Brain pericyte (primary cell): ENCODE results near the gene ZNF304.
"Not testable (repeated sequence)": the region's sequence is repeated elsewhere in the genome, so short reads cannot be mapped to it uniquely, and the experiment has no call there.

Experiments
- DNase-seq: peaks from one replicate; pipeline ENCODE4 v3.0.0-alpha.2; 2012; ENCODE audit warnings: low read depth, low spot score

ZNF304 gene

DNA sequence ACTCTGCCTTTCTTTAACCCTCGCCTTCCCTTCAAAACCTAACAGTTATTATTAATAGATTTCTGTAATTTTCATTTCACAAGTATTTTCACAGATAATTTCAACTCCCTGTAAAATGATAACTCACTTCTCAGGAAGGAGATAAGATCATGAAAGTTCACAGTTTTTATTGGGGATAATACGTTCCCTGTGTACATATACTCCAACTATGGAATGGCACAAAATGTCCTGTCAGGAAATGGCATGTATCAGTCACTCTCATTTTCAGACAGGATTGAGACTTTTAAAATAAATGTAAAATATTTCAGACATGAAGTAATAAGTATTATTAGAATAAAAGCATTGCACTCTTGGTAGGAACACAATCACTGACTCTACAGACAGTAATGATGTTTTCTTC is 11.3 kb downstream of the ZNF304 start:
- DNase-seq = no peak

DNA sequence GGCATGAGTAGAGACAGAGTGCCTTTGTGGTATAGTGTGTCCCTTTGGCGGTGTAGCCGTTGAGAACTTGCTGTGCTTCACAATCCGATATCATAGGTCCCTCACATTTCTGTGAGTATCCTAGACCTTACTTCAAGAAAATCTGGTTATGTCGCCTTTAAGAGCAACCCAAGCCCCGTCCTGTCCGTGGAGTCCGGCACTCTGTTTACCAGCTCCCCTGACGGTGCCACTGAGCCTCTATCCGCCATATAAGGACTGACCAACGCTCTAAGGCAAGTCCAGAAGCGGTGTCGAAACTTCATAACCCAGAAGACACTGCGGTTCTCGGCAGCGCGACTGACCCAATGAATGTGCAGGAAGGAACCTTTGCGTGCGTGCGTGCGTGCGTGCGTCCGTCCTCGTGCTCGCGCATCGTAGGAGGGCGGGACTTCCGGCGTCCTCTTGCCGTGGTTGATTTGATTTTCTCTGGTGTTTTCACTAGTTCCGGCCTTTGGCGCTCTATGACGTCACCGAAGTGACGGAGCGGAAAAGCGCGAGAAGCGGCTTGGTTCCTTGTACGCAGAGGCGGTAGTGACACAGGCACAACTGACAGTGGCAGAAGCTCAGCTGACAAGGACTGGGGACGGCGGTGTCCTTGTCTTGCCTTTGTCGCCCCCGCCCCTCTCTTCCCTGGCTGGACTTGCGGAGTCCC is 12.1 kb downstream of the ZNF304 start, which contains the start of the genes TRAPPC2B and ZNF547:
TRAPPC2B (plus strand) TSS at position 555 of the 691 bp plus-strand sequence. CDS start 1,283 bp downstream, outside the sequence.
ZNF547 (plus strand) TSS at position 555 of the 691 bp plus-strand sequence. CDS start 5,005 bp downstream, outside the sequence.
- peak; percentile 99 for DNase-seq

DNA sequence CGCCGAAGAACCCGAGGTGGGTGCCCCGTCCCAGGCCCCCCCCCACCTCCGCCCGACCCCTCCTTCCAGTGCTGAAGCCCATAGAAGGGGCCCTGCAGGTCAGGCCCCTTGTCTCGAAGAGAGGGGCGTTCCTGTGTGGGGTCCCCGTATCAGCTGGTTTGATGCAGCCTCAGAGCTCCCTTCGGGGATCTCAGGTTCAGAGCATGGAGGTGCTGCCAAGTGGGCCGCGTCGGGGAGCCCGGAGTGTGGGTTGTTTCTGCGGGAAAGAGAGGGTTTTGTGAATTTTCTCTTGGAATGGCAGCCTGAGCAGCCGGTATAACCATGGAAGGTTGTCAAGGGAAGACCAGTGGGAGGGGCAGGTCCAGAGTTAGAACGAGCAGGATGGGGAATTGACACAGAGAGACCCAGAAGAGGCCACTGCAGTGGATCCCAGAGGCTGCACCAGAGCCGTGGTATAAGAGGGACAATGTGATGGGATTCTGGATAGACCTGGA is 12.7 kb downstream of the ZNF304 start:
- DNase-seq = no peak

DNA sequence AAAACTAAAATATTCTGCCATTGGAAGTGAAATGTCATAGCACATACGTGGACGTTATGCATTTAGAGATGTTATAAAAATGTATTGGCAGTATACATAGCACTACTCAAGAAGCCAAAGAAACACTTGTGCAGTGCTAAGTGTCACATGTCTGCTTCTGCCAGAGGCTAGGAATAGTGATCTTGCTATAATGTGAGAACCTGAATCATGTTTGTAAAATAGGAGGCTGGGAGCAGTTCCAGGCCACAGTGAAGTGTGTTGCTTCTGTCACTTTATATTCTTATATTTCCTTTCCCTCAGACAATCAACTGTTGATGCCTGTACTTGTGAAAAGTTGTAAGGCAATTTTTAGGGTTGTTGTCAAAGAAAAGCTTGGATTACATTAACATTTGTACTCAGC is 15.7 kb downstream of the ZNF304 start:
- no peak for DNase-seq

DNA sequence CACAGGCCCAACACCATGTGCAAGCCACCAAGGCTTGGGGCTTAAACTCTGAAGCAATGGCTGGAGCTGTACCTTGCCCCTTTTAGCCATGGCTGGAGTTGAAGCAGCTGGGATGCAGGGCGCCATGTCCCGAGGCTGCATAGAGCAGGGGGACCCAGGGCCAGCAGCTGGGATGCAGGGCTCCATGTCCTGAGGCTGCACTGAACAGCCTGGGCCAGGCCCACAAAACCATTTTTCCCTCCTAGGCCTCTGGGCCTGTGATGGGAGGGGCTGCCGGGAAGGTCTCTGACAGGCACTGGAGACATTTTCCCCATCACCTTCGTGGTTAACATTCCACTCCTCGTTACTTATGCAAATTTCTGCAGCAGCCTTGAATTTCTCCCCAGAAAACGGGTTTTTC is 23.1 kb downstream of the ZNF304 start:
- DNase-seq = no peak

DNA sequence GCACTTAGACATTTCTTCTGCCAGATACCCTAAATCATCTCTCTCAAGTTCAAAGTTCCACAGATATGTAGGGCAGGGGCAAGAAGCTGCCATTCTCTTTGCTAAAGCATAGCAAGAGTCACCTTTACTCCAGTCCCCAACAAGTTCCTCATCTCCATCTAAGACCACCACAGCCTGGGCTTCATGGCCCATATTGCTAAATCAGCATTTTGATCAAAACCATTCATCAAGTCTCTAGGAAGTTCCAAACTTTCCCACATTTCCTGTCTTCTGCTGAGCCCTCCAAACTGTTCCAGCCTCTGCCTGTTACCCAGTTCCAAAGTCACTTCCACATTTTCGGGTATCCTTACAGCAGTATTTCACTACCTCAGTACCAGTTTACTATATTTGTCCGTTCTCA is 23.6 kb downstream of the ZNF304 start:
- not testable (repeated sequence) for DNase-seq

DNA sequence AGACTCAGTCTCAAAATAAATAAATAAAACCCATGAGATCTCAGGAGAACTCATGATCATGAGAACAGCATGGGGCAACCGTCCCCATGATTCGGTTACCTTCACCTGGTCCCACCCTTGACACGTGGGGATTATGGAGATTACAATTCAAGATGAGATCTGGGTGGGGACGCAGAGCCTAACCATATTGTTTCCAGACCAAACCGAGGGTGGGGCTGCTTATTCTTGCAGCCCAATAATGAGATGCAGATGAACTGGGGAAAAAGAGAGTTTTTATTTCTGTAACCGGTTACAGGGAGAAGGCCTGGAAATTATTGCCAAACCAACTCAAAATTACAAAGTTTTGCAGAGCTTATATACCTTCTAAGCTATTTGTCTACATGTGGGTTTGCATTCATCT is 25.1 kb downstream of the ZNF304 start:
- no peak for DNase-seq

DNA sequence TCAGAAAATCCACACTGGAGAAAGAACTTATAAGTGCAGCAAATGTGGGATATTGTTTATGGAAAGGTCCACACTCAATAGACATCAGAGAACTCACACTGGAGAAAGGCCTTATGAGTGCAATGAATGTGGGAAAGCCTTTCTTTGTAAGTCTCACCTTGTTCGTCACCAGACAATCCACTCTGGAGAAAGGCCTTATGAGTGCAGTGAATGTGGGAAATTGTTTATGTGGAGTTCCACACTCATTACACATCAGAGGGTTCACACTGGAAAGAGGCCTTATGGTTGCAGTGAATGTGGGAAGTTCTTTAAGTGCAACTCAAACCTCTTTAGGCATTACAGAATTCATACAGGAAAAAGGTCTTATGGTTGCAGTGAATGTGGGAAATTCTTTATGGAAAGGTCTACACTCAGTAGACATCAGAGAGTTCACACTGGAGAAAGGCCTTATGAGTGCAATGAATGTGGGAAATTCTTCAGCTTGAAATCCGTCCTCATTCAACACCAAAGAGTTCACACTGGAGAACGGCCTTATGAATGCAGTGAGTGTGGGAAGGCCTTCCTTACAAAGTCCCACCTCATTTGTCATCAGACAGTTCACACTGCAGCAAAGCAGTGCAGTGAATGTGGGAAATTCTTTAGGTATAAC is 26.6 kb downstream of the ZNF304 start:
- DNase-seq = no peak

DNA sequence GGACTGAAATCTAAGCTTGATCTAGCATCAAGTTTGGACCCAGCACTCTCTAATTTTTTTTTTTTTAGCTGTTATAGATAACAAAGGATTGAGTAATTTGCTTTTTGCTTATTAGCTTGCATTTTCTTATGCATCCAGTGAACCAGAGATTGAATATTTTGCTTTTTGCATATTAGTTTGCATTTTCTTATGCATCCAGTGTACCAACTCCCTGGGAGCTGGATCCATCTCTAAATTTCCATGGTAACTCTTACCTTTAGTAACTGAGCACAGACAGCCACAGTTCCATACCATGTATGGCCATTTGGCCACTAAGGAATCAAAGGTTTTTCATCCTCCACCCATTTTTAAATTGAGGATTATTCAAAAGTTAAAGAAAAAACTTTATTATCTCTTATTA is 29.9 kb downstream of the ZNF304 start:
- DNase-seq = no peak

DNA sequence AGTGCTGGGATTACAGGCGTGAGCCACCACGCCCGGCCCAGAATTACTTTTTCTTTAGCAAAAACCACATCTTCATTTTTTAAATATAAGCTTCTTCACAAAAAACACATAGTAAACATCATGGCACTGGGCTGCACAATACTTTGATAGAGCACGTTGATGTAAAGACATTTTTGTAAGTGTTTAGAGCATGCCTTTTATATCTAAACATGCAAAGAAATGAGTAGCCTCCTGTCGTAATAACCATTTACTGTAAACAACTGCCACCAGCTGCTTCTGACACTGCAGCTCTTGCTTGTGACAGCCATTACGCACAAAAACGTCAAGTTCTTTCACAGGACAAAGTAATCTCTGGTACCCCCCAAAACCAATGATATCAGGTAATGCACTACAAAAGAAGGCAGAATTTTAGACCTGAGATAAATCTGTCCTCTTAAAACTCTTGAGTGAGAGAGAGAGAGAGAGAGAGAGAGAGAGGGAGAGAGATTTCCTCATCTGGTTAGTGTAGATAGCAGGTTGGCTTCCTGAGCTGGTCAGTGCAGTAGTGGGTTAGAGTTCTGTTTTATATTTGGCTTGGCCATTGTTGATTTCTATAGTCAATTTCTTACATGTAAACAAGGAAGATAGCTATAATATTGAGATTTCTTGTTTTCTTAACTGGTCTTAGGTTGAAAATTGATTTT is 31.9 kb downstream of the ZNF304 start:
- no peak for DNase-seq

DNA sequence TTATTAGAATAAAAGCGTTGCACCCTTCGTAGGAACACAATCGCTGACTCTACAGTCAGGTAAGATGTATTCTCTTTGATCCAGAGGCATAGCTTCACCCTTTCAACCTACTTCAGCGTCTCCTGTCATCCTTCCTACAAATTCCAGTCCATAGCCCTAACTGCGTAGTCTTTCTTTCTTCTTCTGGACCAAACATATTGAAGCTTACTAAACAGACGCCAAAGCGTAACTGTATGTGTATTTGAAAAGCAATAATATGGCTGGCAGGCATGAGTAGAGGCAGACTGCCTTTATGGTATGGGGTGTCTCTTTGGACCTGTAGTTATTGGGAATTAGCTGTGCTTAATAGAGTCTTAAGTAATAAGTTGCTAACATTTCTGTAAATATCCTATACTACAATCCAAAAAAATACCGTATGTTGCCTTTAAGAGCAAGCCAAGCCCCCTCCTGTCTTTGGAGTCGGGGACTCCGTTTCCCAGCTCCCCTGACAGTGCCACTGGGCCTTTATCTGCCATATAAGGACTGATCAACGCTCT is 38.2 kb downstream of the ZNF304 start:
- DNase-seq = no peak

DNA sequence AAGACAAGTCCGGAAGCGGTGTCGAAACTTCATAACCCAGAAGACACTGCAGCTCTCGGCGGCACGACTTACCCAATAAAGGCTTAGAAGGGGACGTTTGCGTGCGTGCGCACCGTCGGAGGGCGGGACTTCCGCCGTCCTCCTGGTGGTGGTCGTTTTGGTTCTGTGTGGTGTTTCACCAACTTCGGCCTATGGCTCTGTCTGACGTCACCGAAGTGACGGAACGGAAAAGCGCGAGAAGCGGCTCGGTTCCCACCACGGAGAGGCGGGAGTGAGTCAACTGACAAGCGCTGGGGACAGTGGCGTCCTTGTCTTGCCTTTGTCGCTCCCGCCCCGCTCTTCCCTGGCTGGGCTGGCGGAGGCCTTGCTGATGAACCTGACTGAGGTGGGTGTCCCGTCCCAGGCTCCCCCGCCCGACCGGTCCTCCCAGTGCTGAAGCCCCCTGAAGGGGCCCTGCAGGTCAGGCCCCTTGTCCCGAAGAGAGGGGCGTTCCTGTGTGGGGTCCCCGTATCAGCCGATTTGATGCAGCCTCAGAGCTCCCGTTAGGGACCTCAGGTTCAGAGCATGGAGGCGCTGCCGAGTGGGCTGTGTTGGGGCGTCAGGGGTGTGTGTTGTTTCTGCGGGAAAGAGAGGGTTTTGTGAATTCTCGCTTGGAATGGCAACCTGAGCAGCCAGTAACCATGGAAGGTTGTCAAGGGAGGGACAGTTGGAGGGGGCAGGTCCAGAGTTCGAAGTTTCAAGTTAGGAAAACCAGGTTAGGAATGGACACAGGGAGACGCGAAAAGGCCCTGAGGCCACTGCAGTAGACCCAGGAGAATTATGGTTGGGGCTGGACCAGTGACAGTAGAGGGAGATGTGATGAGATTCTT is 38.9 kb downstream of the ZNF304 start, which contains the start of gene ZNF548:
ZNF548 (plus strand) TSS at position 125 of the 869 bp plus-strand sequence; CDS start at position 371, 246 bp downstream.
- DNase-seq = peak; percentile 98

DNA sequence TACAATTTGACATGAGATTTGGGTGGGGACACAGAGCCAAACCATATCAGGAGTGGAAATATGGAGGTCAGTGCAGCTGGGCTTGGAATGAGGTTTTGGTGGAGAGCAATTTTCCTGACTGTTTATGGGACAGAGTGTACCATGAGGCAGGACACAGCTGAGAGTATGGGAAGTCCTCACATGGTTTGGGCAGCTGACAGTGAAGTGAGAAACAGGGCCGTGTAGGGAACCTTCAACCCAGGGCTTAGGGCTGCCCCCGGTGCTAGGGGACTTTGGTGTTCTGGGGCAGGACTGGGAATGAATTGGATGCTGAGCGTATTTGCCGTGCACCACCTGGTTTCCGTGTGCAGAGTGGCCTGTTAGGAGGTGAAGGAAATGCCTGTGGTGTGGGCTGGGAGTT is 44.6 kb downstream of the ZNF304 start:
- no peak for DNase-seq

DNA sequence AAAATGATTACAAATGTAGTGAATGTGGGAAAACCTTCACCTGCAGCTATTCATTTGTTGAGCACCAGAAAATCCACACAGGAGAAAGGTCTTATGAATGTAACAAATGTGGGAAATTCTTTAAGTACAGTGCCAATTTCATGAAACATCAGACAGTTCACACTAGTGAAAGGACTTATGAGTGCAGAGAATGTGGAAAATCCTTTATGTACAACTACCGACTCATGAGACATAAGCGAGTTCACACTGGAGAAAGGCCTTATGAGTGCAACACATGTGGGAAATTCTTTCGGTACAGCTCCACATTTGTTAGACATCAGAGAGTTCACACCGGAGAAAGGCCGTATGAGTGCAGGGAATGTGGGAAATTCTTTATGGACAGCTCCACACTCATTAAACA is 47.8 kb downstream of the ZNF304 start:
- no peak for DNase-seq

DNA sequence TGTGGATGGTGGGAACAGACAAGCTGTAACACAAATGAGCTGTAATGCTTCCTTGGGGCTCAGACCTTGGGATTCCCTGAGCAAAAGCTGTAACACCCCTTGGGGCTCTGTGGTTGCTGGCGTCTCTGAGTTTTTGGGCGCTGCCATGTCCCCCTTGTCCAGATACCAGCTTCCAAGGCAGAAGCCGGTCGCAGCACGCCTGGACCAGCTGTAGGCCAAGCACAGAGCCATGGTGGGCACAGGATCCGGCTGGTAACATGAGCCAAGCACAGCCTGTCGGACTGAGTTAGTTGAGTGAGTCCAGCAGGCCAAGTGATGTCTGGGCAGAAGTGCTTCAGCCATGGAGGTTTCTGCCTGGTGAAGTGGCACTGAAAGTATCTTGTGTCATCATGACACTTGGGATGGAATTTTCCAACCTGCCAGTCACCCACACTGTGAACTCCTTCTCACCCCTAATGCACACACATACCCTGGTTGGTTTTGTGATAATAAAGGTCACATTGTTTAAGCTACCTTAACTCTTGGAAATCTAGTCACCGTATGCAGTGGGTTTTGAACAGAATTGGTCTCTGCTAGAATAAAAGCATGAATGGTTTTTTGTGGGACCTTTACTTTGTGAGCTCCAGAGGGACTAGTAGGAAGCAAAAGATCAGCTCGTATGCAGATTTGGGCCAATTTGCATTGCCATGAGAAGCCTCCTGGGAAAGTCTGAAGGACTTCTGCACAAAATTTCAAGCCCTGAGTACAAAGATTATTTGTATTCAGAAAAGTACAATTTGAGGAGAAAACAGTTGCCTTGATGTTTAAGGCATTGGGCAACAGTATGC is 52.9 kb downstream of the ZNF304 start:
- DNase-seq = no peak

DNA sequence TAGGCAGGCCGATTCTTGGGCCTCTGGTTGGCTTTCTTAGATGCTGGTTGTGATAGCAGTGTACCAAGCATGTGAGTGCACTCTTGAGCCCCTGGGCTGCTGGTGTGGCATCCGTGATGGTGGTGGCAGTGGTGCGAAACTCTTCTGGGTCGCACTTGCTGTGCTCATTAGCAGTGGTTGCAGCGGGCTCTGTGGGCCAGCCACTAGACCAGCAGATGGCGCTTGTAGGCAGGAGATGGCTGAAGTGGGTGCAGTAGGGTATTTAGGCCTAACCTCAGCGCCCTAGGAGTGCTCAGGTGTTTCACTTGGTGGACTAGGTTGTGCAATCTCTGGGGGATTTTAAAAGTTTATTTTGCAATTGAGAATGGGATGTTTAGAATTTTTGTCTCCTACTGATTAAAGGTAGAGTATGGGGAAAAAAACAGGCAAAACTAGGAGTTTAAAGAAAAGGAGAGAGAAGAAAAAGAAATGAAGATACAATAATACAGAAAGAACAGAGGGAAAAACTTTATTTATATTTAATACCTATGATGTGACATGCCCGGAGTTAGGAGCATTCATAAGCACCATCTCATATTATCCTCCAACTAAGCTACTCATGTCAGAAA is 55.5 kb downstream of the ZNF304 start:
- DNase-seq = no peak
